ENCODE measurements around the gene CFAP91.

The CFAP91 gene

DNA sequence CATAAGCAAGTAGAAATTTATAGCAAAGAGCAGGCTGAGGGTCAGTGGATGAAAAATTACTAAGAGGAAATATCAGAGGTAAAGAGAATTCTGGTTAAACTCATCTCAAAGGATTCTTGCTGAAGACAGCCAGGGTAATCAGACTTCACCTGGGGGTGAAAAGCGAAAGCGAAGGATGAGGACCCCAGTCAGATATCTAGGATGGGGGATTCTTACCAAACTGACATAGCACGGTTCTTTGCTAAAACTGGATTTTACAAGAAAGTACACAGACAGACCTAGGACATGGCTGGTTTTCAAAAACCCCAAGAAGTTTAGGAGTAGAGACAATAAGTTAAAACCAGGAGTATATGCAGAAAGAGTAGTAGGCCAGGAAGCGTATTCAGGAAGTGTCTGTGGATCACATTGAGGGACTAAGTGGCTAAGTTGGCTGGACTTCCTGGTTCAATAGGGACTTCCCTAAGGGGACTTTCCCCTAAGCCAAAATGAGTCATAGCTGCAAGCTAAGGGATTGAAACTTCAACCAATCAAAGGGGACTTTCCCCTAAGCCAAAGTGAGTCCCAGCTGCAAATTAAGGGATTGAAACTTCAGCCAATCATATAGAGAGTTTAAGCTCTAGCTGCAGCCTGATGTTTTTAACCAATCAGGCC lies 2.4 kb upstream of the CFAP91 start:
- Histone ChIP-seq H3K4me3 (IDR thresholded peaks at IDR 0.05; ENCODE audit: insufficient read depth, low read depth, low read length) (no peak overlapping the region), H2AFZ (ENCODE audit: low read depth) (peak overlapping the region; percentile 65), H3K36me3 (ENCODE audit: insufficient read depth) (no peaks in the 10 kb centered on the region), H3K27ac (peak overlapping the region; percentile 77), H3K27me3 (ENCODE audit: insufficient read depth, low read depth) (no peaks in the 10 kb centered on the region), H3K79me2 (ENCODE audit: insufficient read depth, low read depth) (no peaks in the 10 kb centered on the region), H3K4me2 (peak overlapping the region; percentile 27; the same call in 1 of the 2 replicates), H4K20me1 (ENCODE audit: insufficient read depth) (no peaks in the 10 kb centered on the region), H3K9ac (peak overlapping the region; percentile 39; the same call in 1 of the 2 replicates), H3K4me1 (ENCODE audit: low read depth, poor library complexity, severe bottlenecking) (peaks cover 9% of the 10 kb centered on the region)
- TF ChIP-seq, protein P1, sequence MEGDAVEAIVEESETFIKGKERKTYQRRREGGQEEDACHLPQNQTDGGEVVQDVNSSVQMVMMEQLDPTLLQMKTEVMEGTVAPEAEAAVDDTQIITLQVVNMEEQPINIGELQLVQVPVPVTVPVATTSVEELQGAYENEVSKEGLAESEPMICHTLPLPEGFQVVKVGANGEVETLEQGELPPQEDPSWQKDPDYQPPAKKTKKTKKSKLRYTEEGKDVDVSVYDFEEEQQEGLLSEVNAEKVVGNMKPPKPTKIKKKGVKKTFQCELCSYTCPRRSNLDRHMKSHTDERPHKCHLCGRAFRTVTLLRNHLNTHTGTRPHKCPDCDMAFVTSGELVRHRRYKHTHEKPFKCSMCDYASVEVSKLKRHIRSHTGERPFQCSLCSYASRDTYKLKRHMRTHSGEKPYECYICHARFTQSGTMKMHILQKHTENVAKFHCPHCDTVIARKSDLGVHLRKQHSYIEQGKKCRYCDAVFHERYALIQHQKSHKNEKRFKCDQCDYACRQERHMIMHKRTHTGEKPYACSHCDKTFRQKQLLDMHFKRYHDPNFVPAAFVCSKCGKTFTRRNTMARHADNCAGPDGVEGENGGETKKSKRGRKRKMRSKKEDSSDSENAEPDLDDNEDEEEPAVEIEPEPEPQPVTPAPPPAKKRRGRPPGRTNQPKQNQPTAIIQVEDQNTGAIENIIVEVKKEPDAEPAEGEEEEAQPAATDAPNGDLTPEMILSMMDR (conservative IDR thresholded peaks at IDR 0.05; ENCODE audit: low read depth, low read length): no peak

DNA sequence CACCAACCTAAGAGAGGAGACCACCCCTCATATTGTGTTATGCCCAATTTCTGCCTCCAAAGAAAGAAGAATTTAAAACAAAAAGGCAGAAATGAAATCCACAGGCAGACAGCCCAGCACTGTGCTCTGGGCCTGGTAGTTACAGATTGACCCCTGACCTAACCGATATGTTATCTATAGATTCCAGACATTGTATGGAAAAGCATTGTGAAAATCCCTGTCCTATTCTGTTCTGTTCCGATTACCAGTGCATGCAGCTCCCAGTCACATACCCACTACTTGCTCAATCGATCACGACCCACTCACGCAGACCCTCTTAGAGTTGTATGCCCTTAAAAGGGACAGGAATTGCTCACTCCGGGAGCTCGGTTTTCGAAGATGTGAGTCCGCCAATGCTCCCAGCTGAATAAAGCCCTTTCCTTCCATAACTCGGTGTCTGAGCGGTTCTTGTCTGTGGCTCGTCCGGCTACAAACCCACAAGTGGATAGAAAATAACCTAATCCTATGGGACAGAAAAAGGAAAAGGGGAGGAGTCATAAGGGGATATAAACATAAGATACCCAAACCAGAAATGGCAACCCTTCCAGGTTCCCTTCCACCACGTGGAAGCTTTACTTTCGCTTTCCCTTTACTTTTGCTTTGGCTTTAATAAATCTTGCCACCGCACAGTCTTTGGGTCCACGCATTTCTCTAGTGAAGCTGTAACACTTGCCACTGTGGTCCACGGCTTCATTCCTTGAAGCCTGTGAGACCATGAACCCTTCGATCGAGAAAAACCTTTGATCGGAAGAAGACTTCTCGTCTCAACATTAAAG lies 1.7 kb upstream of the CFAP91 start:
- TF ChIP-seq, protein P1 (conservative IDR thresholded peaks at IDR 0.05; ENCODE audit: low read depth, low read length): no peak
- Histone ChIP-seq H2AFZ (ENCODE audit: low read depth) (peak overlapping the region; percentile 65; the same call in 1 of the 2 replicates), H3K4me3 (IDR thresholded peaks at IDR 0.05; ENCODE audit: insufficient read depth, low read depth, low read length) (no peak overlapping the region)

DNA sequence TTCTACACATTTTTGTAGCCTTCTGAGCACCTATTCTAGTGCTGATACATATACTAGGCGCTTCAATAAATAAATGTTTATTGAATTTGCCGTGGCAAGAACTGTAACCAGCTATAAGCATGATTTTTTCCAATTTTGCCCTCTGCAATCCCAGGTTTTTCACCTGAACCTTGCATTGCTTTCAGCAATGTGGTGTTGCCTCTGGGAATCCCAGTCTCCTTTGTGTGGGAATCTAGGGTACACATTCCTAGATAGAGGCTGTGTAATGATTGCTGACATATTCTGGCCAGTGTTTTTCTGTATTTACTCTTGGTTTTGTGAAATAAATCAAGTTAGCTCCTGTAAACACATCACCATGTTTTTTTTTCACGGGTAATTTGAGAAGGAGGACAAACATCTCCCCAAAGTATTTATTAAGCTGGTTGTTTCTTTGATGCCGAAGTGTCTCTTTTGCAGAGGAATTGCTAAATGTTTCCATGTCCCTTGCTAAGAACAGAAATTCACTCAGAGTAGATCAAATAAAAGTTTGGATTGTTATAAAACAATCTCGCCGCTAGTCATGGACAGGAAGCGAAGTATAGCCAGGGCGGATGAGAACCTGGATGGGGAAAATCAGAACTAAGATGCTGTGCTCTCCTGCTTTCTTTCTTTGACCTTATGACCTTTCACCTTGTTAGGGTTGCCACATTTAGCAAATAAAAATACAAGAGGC lies 1.2 kb downstream of the CFAP91 start:
- no peak overlapping the region for H3K4me2 ChIP-seq
- H3K27me3 ChIP-seq (ENCODE audit: insufficient read depth, low read depth): no peaks in the 10 kb centered on the region
- H3K9ac ChIP-seq: no peak overlapping the region
- H4K20me1 ChIP-seq (ENCODE audit: insufficient read depth): no peaks in the 10 kb centered on the region
- H3K4me3 ChIP-seq (IDR thresholded peaks at IDR 0.05; ENCODE audit: insufficient read depth, low read depth, low read length): no peak overlapping the region
- H3K79me2 ChIP-seq (ENCODE audit: insufficient read depth, low read depth): no peaks in the 10 kb centered on the region
- H3K36me3 ChIP-seq (ENCODE audit: insufficient read depth): no peaks in the 10 kb centered on the region
- TF ChIP-seq, protein P1 (conservative IDR thresholded peaks at IDR 0.05; ENCODE audit: low read depth, low read length): no peak
- no peak overlapping the region for H2AFZ ChIP-seq (ENCODE audit: low read depth)
- peaks cover 9% of the 10 kb centered on the region for H3K4me1 ChIP-seq (ENCODE audit: low read depth, poor library complexity, severe bottlenecking)
- no peak overlapping the region for H3K27ac ChIP-seq

More for the DNA sequence above, 1.7 kb upstream of the CFAP91 start:
- Histone ChIP-seq H3K36me3 (ENCODE audit: insufficient read depth) (no peaks in the 10 kb centered on the region), H3K79me2 (ENCODE audit: insufficient read depth, low read depth) (no peaks in the 10 kb centered on the region), H3K4me2 (no peak overlapping the region), H3K4me1 (ENCODE audit: low read depth, poor library complexity, severe bottlenecking) (peaks cover 9% of the 10 kb centered on the region), H3K27ac (peak overlapping the region; percentile 77; the same call in 1 of the 2 replicates), H3K9ac (no peak overlapping the region), H3K27me3 (ENCODE audit: insufficient read depth, low read depth) (no peaks in the 10 kb centered on the region), H4K20me1 (ENCODE audit: insufficient read depth) (no peaks in the 10 kb centered on the region)

DNA sequence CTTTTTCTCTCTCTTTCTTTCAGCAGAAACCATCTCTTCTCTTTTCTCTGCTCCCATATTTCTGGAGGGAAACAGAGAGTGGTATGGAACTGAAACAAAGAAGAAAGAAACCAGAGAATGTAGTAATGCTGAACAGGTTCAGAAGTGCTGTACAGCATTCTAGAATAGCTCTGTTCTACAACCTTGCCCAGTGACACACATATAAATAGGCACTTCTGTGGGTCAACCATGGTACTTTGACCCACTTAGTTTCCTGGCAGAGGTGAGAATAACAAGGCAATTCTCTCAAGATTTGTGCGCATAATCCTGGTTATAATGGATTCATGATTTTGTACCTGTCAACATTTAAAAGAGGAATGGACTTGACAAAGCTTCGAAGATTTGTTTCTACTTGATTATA lies 12.3 kb downstream of the CFAP91 start:
- Histone ChIP-seq H3K4me1 (ENCODE audit: low read depth, poor library complexity, severe bottlenecking) (no peaks in the 10 kb centered on the region), H4K20me1 (ENCODE audit: insufficient read depth) (no peaks in the 10 kb centered on the region), H3K79me2 (ENCODE audit: insufficient read depth, low read depth) (no peaks in the 10 kb centered on the region), H3K9ac (no peak overlapping the region), H3K27ac (no peak overlapping the region), H3K4me3 (IDR thresholded peaks at IDR 0.05; ENCODE audit: insufficient read depth, low read depth, low read length) (no peak overlapping the region), H3K4me2 (no peak overlapping the region), H3K27me3 (ENCODE audit: insufficient read depth, low read depth) (no peaks in the 10 kb centered on the region), H3K36me3 (ENCODE audit: insufficient read depth) (no peaks in the 10 kb centered on the region), H2AFZ (ENCODE audit: low read depth) (no peak overlapping the region)
- TF ChIP-seq, protein P1 (conservative IDR thresholded peaks at IDR 0.05; ENCODE audit: low read depth, low read length): no peak
